22Rv1 (cell line): ENCODE results near the gene SNTB2.

ENCODE experiments used
- ZFX ChIP-seq: fragments of 450-650 bp; IDR thresholded peaks from 2 replicates; pipeline ENCODE4 v1.6.1; 2017; ENCODE audit warnings: antibody characterized with exemption, borderline replicate concordance
- TF ChIP-seq, protein P1 (sequence below): fragments of 450-650 bp; IDR thresholded peaks from 2 replicates; pipeline ENCODE4 v1.5.1; 2017; ENCODE audit warnings: mild to moderate bottlenecking

DNA sequence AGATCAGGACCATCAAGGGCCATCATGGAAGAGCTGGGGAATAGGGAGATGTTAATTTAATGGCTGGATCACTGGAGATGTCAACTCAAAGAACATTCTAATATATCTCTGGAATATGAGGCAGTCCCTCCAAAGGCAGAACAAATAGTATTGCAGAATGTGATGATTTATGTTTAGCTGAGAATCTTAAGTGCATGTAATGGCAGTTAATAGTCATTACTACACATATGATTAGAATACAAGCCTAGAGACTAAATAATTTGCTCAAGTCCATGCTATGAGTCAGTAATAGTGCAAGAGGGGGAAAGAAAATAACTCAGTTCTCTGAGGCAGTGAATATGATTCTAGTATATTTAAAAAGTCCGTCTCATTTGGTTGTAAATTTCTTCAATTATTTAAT is 32.3 kb downstream of the SNTB2 start:
- TF ChIP-seq, protein P1, sequence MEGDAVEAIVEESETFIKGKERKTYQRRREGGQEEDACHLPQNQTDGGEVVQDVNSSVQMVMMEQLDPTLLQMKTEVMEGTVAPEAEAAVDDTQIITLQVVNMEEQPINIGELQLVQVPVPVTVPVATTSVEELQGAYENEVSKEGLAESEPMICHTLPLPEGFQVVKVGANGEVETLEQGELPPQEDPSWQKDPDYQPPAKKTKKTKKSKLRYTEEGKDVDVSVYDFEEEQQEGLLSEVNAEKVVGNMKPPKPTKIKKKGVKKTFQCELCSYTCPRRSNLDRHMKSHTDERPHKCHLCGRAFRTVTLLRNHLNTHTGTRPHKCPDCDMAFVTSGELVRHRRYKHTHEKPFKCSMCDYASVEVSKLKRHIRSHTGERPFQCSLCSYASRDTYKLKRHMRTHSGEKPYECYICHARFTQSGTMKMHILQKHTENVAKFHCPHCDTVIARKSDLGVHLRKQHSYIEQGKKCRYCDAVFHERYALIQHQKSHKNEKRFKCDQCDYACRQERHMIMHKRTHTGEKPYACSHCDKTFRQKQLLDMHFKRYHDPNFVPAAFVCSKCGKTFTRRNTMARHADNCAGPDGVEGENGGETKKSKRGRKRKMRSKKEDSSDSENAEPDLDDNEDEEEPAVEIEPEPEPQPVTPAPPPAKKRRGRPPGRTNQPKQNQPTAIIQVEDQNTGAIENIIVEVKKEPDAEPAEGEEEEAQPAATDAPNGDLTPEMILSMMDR, result no peak
- TF ChIP-seq ZFX, result no peak
